K562 treated with DMSO at 1 percent for 48 hours (cell line): ENCODE data around the gene RC3H1. TPM values are rescaled to one million over a fixed set of nuclear protein-coding genes. Genes with fewer than 3 reads are reported as not detected.

Source experiments
- total RNA-seq: library from RNA; unstranded; fragments of 300-600 nt; gene quantifications from 2 replicates; pipeline ENCODE4 v1.2.3, GENCODE V29; 2022; ENCODE audit warnings: low replicate concordance; ENCODE audit errors: extremely low read depth

RC3H1 gene
- total RNA-seq, result not detected in 2 replicates

GRCh38 chr1:174022080-174022975 is at the start of gene RC3H1:
Gene RC3H1 (minus strand): TSS chr1:174022357. CDS start chr1:173992985, 29,372 bp downstream.

DNA sequence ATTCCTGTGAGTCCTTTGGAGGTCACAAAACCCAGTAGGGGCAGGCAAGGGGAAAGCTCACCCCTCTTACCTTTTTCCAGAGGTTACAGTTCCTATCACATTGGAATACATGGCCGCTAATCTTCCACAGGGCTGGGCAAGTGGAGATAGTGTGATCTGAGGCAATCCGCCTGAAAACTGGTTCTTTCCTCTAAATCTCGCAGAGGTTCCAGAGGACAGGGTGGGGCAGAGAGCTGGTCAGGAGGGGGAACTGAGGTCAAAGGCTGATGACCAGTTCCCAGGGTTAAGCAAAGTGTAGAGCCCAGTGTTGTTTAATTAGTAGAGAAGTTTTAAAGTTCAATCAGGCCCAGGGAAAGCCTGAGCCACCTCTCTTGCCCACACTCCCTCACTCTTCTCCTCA is 105.0 kb downstream of the RC3H1 start, which contains the start of gene SERPINC1:
TSS of gene SERPINC1 (minus strand) at position 179 of the 400 bp plus-strand sequence. CDS start at position 111, 68 bp downstream.

Other genes starting within 250 kb of the RC3H1 start
- not detected in 2 replicates for gene DARS2, start 197.7 kb downstream of the RC3H1 start, total RNA-seq
- gene CENPL, start 197.5 kb downstream of the RC3H1 start, total RNA-seq, result not detected in 2 replicates
- not detected in 2 replicates for gene GAS5, start 154.4 kb downstream of the RC3H1 start, total RNA-seq
- not detected in 2 replicates for gene ZBTB37, start 154.0 kb downstream of the RC3H1 start, total RNA-seq
- not detected in 2 replicates for gene SERPINC1, start 105.0 kb downstream of the RC3H1 start, total RNA-seq
- gene RABGAP1L, start 137.2 kb upstream of the RC3H1 start, total RNA-seq, result not detected in 2 replicates